CD4-positive, alpha-beta T cell treated with Interferon gamma for 1 hour (primary cell): ENCODE results near the gene ETV5.
"Not testable (repeated sequence)": the region's sequence is repeated elsewhere in the genome, so short reads cannot be mapped to it uniquely, and the experiment has no call there.

Experiments
- DNase-seq: peaks from one replicate; pipeline ENCODE4 v3.0.0-alpha.2; 2020

Gene ETV5

GRCh38 chr3:186060222-186060621 is 48.7 kb downstream of the ETV5 start:
- no peak for DNase-seq

- no peak for DNase-seq
These were observed 49.7 kb downstream of the ETV5 start for GRCh38 chr3:186059192-186059591.

GRCh38 chr3:186058225-186058624 is 50.7 kb downstream of the ETV5 start:
- DNase-seq: no peak

GRCh38 chr3:186057594-186057993 is 51.3 kb downstream of the ETV5 start:
- DNase-seq: no peak

GRCh38 chr3:186054792-186055352 is 54.0 kb downstream of the ETV5 start:
- no peak for DNase-seq

GRCh38 chr3:186053954-186054791 is 54.7 kb downstream of the ETV5 start:
- no peak for DNase-seq

- DNase-seq: no peak
These were observed 56.6 kb downstream of the ETV5 start for GRCh38 chr3:186052096-186052840.

- no peak for DNase-seq
These were observed 59.9 kb downstream of the ETV5 start for GRCh38 chr3:186049001-186049400.

GRCh38 chr3:186048119-186048518 is 60.8 kb downstream of the ETV5 start:
- no peak for DNase-seq

- DNase-seq: no peak
These were observed 62.1 kb downstream of the ETV5 start for GRCh38 chr3:186046838-186047237.

GRCh38 chr3:186044968-186045367 is 63.9 kb downstream of the ETV5 start:
- no peak for DNase-seq

- no peak for DNase-seq
These were observed 64.5 kb downstream of the ETV5 start for GRCh38 chr3:186044427-186044826.

- DNase-seq: no peak
These were observed 66.2 kb downstream of the ETV5 start for GRCh38 chr3:186042521-186043202.

- DNase-seq: no peak
These were observed 66.9 kb downstream of the ETV5 start for GRCh38 chr3:186042036-186042435.

GRCh38 chr3:186038360-186038759 is 70.5 kb downstream of the ETV5 start:
- DNase-seq: no peak

GRCh38 chr3:186035277-186035676 is 73.6 kb downstream of the ETV5 start:
- no peak for DNase-seq

- no peak for DNase-seq
These were observed 76.6 kb downstream of the ETV5 start for GRCh38 chr3:186032321-186032720.

GRCh38 chr3:186025993-186026392 is 82.9 kb downstream of the ETV5 start:
- DNase-seq: not testable (repeated sequence)

- no peak for DNase-seq
These were observed 83.7 kb downstream of the ETV5 start for GRCh38 chr3:186025161-186025560.

- DNase-seq: no peak
These were observed 84.7 kb downstream of the ETV5 start for GRCh38 chr3:186024210-186024609.

- no peak for DNase-seq
These were observed 86.0 kb downstream of the ETV5 start for GRCh38 chr3:186022931-186023330.

GRCh38 chr3:186021673-186022362 is 87.1 kb downstream of the ETV5 start:
- DNase-seq: no peak

GRCh38 chr3:186021250-186021649 is 87.6 kb downstream of the ETV5 start:
- not testable (repeated sequence) for DNase-seq
